Right lobe of liver (tissue), 6 donors: ENCODE results near the gene NUP210. TPM values are rescaled to one million over a fixed set of nuclear protein-coding genes. Genes with fewer than 3 reads are reported as not detected.

Experiments used
- ATAC-seq, 4 donors: fragments of 200-7000 bp; cut with Tn5 transposase; one replicate each; pipeline ENCODE4 v1.9.1; 2020; ENCODE audit warnings: mild to moderate bottlenecking in 4 of 4, moderate library complexity in 4 of 4
- DNase-seq, 3 donors: peaks; one replicate each; pipeline ENCODE4 v3.0.0-alpha.2; 2020
- H3K27ac ChIP-seq, 3 donors: fragments of 200-600 bp; one replicate each; pipeline ENCODE4 v1.8.0; 2022
- H3K27me3 ChIP-seq, 2 donors: fragments of 200-600 bp; one replicate each; pipeline ENCODE4 v1.8.0; 2022
- H3K36me3 ChIP-seq, 4 donors: fragments of 200-600 bp; sonication (generic) in 1 of 4; one replicate each; pipeline versions ENCODE4 v1.5.1 to v1.8.0; 2017 to 2022; ENCODE audit warnings: control low read depth in 1 of 4
- H3K4me1 ChIP-seq, 4 donors: fragments of 200-600 bp; sonication (generic) in 1 of 4; one replicate each; pipeline versions ENCODE4 v1.5.1 to v1.8.0; 2017 to 2022; ENCODE audit warnings: control low read depth in 1 of 4
- H3K4me3 ChIP-seq, 3 donors: fragments of 200-600 bp; one replicate each; pipeline ENCODE4 v1.8.0; 2022
- H3K9me3 ChIP-seq, 4 donors: fragments of 200-600 bp; sonication (generic) in 1 of 4; one replicate each; pipeline versions ENCODE4 v1.5.1 to v1.8.0; 2017 to 2022; ENCODE audit warnings: control low read depth in 1 of 4
- POLR2A ChIP-seq: fragments of 450-650 bp; IDR thresholded peaks from one replicate; pipeline ENCODE4 v1.6.1; 2017; ENCODE audit warnings: antibody characterized with exemption, mild to moderate bottlenecking
- WGBS: methylation state at CpG from one replicate; pipeline ENCODE4 v1.1.6; 2018; ENCODE audit warnings: low coverage, low lambda C conversion rate; ENCODE audit not compliant: insufficient coverage; ENCODE audit errors: missing lambda C conversion rate; 5-methylcytosine and 5-hydroxymethylcytosine counted together
- intact Hi-C, 2 donors: fragments of 100-400 bp; cut with DNase I; formaldehyde crosslinking; loops; one replicate each; pipeline versions ENCODE4 v1.11.2 to v1.14.1; 2022
- total RNA-seq, 6 experiments: library from RNA; depleted of rRNA in 2 of 6; stranded (reverse); fragments of >200 nt in 2 of 6; fragmentation: NEBNext Ultra II Directional in 3 of 6; extraction: Animal tissue kit (Norgen Biotek cat#: 25700) in 3 of 6; gene quantifications; one replicate each; pipeline versions ENCODE4 v1.1.0 to v1.2.4, GENCODE V29; 2016 to 2023
- TF ChIP-seq, protein P1 (sequence below), 4 donors: fragments of 200-600 bp in 3 of 4; fragments of 450-650 bp in 1 of 4; IDR thresholded peaks; one replicate each; pipeline versions ENCODE4 v1.5.1 to v1.8.0; 2016 to 2022; ENCODE audit warnings: antibody characterized with exemption in 4 of 4, mild to moderate bottlenecking in 2 of 4
- donor health status: DM: no; HTN: yes; CAD: no.
- donor health status: DM: no; HTN: no; CAD: no.
- donor health status: DM: no; HTN: no; CAD: no.
- donor health status: DM: no; HTN: yes; CAD: no.
- donor health status: DM: no; HTN: yes; CAD: no.

The NUP210 gene
- total RNA-seq, 6 experiments from 2014 or later: 11.7 to 17.7 (median 15.6) TPM

DNA sequence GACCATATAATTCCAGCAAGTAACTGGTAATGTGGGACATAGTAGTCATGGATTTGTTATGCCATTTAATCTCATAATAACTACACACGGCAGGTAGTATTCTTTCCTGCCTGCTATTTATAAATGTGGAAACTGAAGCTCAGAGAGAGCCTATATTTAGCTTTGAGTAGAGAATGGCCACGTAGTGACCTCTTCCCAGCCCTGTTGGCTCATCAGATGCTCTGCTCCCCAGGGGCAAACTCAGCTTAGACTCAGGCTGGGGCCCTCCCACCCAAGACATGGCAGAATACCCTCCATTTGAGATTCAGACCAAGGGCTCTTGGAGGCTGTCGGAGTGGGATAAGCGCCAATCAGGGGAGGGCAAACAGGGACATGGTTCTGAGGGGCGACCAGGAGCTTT lies 42.7 kb upstream of the NUP210 start:
- no peak for TF ChIP-seq POLR2A
- TF ChIP-seq, protein P1, sequence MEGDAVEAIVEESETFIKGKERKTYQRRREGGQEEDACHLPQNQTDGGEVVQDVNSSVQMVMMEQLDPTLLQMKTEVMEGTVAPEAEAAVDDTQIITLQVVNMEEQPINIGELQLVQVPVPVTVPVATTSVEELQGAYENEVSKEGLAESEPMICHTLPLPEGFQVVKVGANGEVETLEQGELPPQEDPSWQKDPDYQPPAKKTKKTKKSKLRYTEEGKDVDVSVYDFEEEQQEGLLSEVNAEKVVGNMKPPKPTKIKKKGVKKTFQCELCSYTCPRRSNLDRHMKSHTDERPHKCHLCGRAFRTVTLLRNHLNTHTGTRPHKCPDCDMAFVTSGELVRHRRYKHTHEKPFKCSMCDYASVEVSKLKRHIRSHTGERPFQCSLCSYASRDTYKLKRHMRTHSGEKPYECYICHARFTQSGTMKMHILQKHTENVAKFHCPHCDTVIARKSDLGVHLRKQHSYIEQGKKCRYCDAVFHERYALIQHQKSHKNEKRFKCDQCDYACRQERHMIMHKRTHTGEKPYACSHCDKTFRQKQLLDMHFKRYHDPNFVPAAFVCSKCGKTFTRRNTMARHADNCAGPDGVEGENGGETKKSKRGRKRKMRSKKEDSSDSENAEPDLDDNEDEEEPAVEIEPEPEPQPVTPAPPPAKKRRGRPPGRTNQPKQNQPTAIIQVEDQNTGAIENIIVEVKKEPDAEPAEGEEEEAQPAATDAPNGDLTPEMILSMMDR (IDR thresholded peaks at IDR 0.05): no peak
- no peak overlapping the region for H3K4me3 ChIP-seq
- ATAC-seq: no peak
- no peaks in the 10 kb centered on the region for H3K36me3 ChIP-seq
- no peaks in the 10 kb centered on the region for H3K9me3 ChIP-seq
- DNase-seq: no peak
- intact Hi-C loops: no loop called here
- no peaks in the 10 kb centered on the region for H3K27me3 ChIP-seq
- H3K27ac ChIP-seq: no peak overlapping the region
- 83% methylated on average over 2 of the region's 5 CpGs for WGBS
- no peaks in the 10 kb centered on the region for H3K4me1 ChIP-seq

DNA sequence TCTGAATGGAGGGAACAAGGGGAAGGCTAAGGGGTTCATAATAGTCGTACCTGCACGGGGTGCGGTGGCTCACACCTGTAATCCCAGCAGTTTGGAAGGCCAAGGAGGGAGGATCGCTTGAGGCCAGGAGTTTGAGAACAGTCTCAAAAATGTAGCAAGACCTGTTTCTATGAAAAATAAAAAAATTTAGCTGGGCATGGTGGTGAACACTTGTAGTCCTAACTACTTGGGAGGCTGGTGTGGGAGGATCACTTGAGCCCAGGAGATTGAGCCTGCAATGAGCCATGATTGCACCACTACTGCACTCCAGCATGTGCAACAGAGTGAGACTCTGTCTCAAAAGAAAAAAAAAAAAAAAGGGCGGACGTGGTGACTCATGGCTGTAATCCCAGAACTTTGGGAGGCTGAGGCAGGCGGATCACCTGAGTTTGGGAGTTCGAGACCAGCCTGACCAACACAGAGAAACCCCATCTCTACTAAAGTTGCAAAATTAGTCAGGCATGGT lies 42.1 kb upstream of the NUP210 start:
- no peak for ATAC-seq
- DNase-seq: no peak
- TF ChIP-seq, protein P1 (IDR thresholded peaks at IDR 0.05): no peak
- no peak for TF ChIP-seq POLR2A
- intact Hi-C loops: no loop called here
- H3K4me3 ChIP-seq: no peak overlapping the region
- no peak overlapping the region for H3K27ac ChIP-seq
- no peaks in the 10 kb centered on the region for H3K9me3 ChIP-seq
- no peaks in the 10 kb centered on the region for H3K27me3 ChIP-seq
- WGBS: 71% methylated on average over 6 of the region's 8 CpGs
- H3K36me3 ChIP-seq: no peaks in the 10 kb centered on the region
- no peaks in the 10 kb centered on the region for H3K4me1 ChIP-seq

DNA sequence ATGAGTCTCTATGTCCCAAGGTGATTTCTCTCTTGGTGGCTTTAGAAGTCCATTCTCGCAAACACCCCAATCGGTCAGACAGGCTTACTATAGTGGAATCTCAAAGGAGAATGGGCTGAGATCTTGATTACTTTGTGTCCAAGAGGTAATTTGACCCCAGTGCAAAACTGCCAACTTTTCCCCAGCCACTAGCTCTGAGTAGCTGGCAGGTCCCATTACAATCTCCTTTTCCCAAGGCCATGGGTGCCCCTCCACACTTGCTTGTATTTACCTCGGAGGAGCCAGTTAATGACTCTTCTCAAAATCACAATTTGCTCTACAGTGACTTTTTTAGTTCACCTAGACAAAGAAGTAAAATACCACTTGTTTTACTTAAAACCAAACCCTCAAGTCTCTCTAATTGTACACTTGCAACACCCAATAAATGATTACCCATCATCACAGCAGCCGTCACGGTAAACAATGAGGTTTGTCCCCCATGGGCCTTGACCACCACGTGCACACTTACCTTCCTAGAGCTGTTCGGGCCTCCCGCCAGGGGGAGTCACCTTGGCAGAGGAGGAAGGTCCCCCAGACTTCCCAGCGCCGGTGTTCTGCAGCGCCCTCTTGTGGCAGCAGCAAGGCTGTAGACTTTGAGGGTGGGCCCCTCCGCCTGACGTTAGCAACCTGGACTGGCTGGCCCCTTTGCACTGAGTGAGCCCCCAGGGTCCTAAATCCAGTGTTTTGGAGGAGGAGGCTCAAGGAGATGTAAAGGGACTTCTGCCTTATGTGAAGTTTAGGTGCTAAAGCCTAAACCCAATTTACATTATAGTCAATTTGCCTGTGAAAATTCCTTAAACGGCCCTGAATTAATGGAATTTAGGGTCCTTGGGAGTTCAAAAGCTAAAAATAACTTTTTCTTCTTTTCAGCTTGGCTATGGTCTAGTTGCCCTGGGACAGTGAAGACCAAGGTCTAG lies 41.3 kb upstream of the NUP210 start:
- ATAC-seq (peak; percentile 51 to 75 (median 67)), DNase-seq (peak in 2 of 3 donors; percentile 58 to 66)
- H3K27me3 ChIP-seq: no peaks in the 10 kb centered on the region
- TF ChIP-seq, protein P1 (IDR thresholded peaks at IDR 0.05): peak; percentile 48 to 62 (median 54)
- TF ChIP-seq POLR2A: no peak
- no peak overlapping the region for H3K4me3 ChIP-seq
- no peaks in the 10 kb centered on the region for H3K9me3 ChIP-seq
- H3K36me3 ChIP-seq: no peaks in the 10 kb centered on the region
- 21% methylated on average over 12 of the region's 14 CpGs for WGBS
- H3K4me1 ChIP-seq: no peaks in the 10 kb centered on the region
- intact Hi-C loops: no loop called here
- no peak overlapping the region for H3K27ac ChIP-seq

DNA sequence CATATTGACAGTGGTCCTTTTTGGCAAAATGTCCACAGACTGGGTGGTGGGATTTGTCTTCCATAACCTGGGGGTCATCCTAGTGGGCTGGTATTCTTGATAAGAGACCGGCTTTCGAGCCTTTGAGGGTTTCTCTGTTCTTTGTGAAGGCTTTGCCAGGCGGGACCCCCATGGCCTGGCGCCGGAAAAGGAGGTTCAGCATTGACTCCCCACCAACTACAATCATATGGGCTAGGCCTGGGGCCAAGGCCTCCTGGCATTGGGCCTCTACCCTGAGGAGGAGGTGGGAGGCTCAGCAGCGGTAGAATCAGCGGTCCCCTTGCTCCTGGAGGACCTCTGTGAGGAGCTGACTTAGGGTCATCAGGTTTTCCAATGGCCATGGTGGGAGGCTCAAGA lies 40.2 kb upstream of the NUP210 start:
- Histone ChIP-seq H3K27me3 (no peaks in the 10 kb centered on the region), H3K9me3 (no peaks in the 10 kb centered on the region), H3K36me3 (no peaks in the 10 kb centered on the region), H3K4me3 (no peak overlapping the region), H3K27ac (no peak overlapping the region), H3K4me1 (no peaks in the 10 kb centered on the region)
- intact Hi-C loops: no loop called here
- TF ChIP-seq, protein P1 (IDR thresholded peaks at IDR 0.05): no peak
- TF ChIP-seq POLR2A: no peak
- 86% methylated on average over 4 of the region's 7 CpGs for WGBS
- DNase-seq (no peak), ATAC-seq (no peak)
